Mesenchymal stem cell (in vitro differentiated cells and primary cell): Measurements from ENCODE around the gene GAMT.

ENCODE experiments used
- DNase-seq: peaks from one replicate; pipeline ENCODE4 v3.0.0-alpha.2; 2013
- H2AFZ ChIP-seq: one replicate; pipeline ENCODE4 v1.6.1; 2013; ENCODE audit warnings: low read depth, mild to moderate bottlenecking, control low read depth, inconsistent platforms, low read length, moderate library complexity
- H2AK5ac ChIP-seq: 2 replicates; pipeline ENCODE4 v1.6.1; 2013; ENCODE audit warnings: low read length, moderate library complexity, mild to moderate bottlenecking, inconsistent platforms; ENCODE audit not compliant: severe bottlenecking
- H2BK120ac ChIP-seq: one replicate; pipeline ENCODE4 v1.6.1; 2013; ENCODE audit warnings: low read depth, mild to moderate bottlenecking, inconsistent platforms, low read length, moderate library complexity
- H2BK12ac ChIP-seq, 2 experiments: one replicate each; pipeline ENCODE4 v1.6.1; 2013; ENCODE audit warnings: inconsistent platforms in 2 of 2, low read length in 2 of 2, mild to moderate bottlenecking in 2 of 2, moderate library complexity in 2 of 2, control low read depth in 1 of 2
- H2BK15ac ChIP-seq: one replicate; pipeline ENCODE4 v1.6.1; 2013; ENCODE audit warnings: mild to moderate bottlenecking, low read depth, inconsistent platforms; ENCODE audit not compliant: poor library complexity, severe bottlenecking
- H2BK5ac ChIP-seq: 2 replicates; pipeline ENCODE4 v1.6.1; 2013; ENCODE audit warnings: low read depth, mild to moderate bottlenecking, low read length, control low read depth, inconsistent platforms; ENCODE audit not compliant: poor library complexity, severe bottlenecking
- H3K14ac ChIP-seq, 2 experiments: one replicate each; pipeline ENCODE4 v1.6.1; 2013; ENCODE audit warnings: inconsistent platforms in 2 of 2, low read length in 2 of 2, control low read depth in 1 of 2, mild to moderate bottlenecking in 1 of 2, moderate library complexity in 1 of 2
- H3K18ac ChIP-seq, 2 experiments: one replicate each; pipeline ENCODE4 v1.6.1; 2013; ENCODE audit warnings: inconsistent platforms in 2 of 2, low read length in 2 of 2, control low read depth in 1 of 2, low read depth in 1 of 2, mild to moderate bottlenecking in 1 of 2
- H3K23ac ChIP-seq, 2 experiments: one replicate each; pipeline ENCODE4 v1.6.1; 2013; ENCODE audit warnings: inconsistent platforms in 2 of 2, low read length in 2 of 2, mild to moderate bottlenecking in 2 of 2, moderate library complexity in 2 of 2, control low read depth in 1 of 2
- H3K27ac ChIP-seq: 2 replicates; pipeline ENCODE4 v1.5.1; 2013; ENCODE audit warnings: mild to moderate bottlenecking, moderate library complexity, low read length, control low read depth, inconsistent platforms; ENCODE audit not compliant: poor library complexity, severe bottlenecking
- H3K27me3 ChIP-seq, 2 experiments: 2 replicates each; pipeline versions ENCODE4 v1.6.1 to v1.7.0; 2013; ENCODE audit warnings: low read length in 2 of 2, mild to moderate bottlenecking in 2 of 2, moderate library complexity in 2 of 2, control low read depth in 1 of 2, inconsistent platforms in 1 of 2; ENCODE audit not compliant: control insufficient read depth in 1 of 2, insufficient read depth in 1 of 2
- H3K36me3 ChIP-seq, 2 experiments: 2 replicates each; pipeline versions ENCODE4 v1.6.1 to v1.7.0; 2013; ENCODE audit warnings: low read length in 2 of 2, control low read depth in 1 of 2, inconsistent platforms in 1 of 2, low read depth in 1 of 2, mild to moderate bottlenecking in 1 of 2; ENCODE audit not compliant: insufficient read depth in 2 of 2, control insufficient read depth in 1 of 2
- H3K4ac ChIP-seq, 2 experiments: one replicate each; pipeline ENCODE4 v1.6.1; 2013; ENCODE audit warnings: inconsistent platforms in 2 of 2, low read length in 2 of 2, mild to moderate bottlenecking in 2 of 2, moderate library complexity in 2 of 2, control low read depth in 1 of 2, low read depth in 1 of 2
- H3K4me1 ChIP-seq: 2 replicates; pipeline ENCODE4 v1.6.1; 2013; ENCODE audit warnings: low read depth, low read length, control low read depth; ENCODE audit not compliant: control insufficient read depth, insufficient read depth
- H3K4me2 ChIP-seq: 2 replicates; pipeline ENCODE4 v1.6.1; 2013; ENCODE audit warnings: low read length, mild to moderate bottlenecking, inconsistent platforms; ENCODE audit not compliant: poor library complexity, severe bottlenecking
- H3K4me3 ChIP-seq, 2 experiments: 2 replicates each; pipeline versions ENCODE4 v1.5.1 to v1.7.0; 2013; ENCODE audit warnings: low read length in 2 of 2, mild to moderate bottlenecking in 2 of 2, control low read depth in 1 of 2, low read depth in 1 of 2; ENCODE audit not compliant: insufficient read depth in 1 of 2
- H3K79me1 ChIP-seq: replicated peaks from 2 replicates; pipeline ENCODE4 v1.6.1; 2013; ENCODE audit warnings: mild to moderate bottlenecking, control low read depth, low read length, inconsistent platforms; ENCODE audit not compliant: poor library complexity, severe bottlenecking
- H3K9ac ChIP-seq: 2 replicates; pipeline ENCODE4 v1.7.0; 2013; ENCODE audit warnings: mild to moderate bottlenecking, low read length, moderate library complexity
- H3K9me3 ChIP-seq: 2 replicates; pipeline ENCODE4 v1.7.0; 2013; ENCODE audit warnings: mild to moderate bottlenecking, low read length; ENCODE audit not compliant: control insufficient read depth
- H4K8ac ChIP-seq: one replicate; pipeline ENCODE4 v1.6.1; 2013; ENCODE audit warnings: inconsistent platforms, mild to moderate bottlenecking, low read length, moderate library complexity
- H4K91ac ChIP-seq: one replicate; pipeline ENCODE4 v1.6.1; 2013; ENCODE audit warnings: mild to moderate bottlenecking, low read length, inconsistent platforms
- WGBS: methylation state at CpG from one replicate; pipeline ENCODE4 v1.1.7; 2013; ENCODE audit warnings: mixed read lengths; 5-methylcytosine and 5-hydroxymethylcytosine counted together

GAMT gene

GRCh38 chr19:1353144-1353543 is 48.2 kb downstream of the GAMT start:
- Histone ChIP-seq H3K9me3 (no peaks in the 10 kb centered on the region), H4K8ac (no peak overlapping the region), H2BK120ac (no peak overlapping the region), H3K4me2 (no peak overlapping the region), H3K27me3 (peaks cover 0 to 6% of the 10 kb centered on the region in 2 experiments), H3K4ac (no peak overlapping the region), H4K91ac (no peak overlapping the region), H3K27ac (no peak overlapping the region), H2AFZ (no peak overlapping the region), H3K4me1 (peaks cover 14% of the 10 kb centered on the region), H3K14ac (no peak overlapping the region), H2AK5ac (no peak overlapping the region), H3K79me1 (peaks cover 6% of the 10 kb centered on the region), H3K4me3 (no peak overlapping the region), H2BK15ac (no peak overlapping the region), H3K18ac (no peak overlapping the region), H3K9ac (no peak overlapping the region), H2BK5ac (no peak overlapping the region), H3K23ac (no peak overlapping the region), H2BK12ac (no peak overlapping the region), H3K36me3 (peaks cover 5 to 16% of the 10 kb centered on the region in 2 experiments)
- DNase-seq: no peak
- WGBS: 96% methylated on average over 6 of the region's 9 CpGs

- Histone ChIP-seq H4K91ac (no peak overlapping the region), H3K23ac (no peak overlapping the region), H2AFZ (no peak overlapping the region), H3K18ac (no peak overlapping the region), H3K4me1 (peaks cover 12% of the 10 kb centered on the region), H2BK15ac (no peak overlapping the region), H3K4me2 (no peak overlapping the region), H2BK120ac (no peak overlapping the region), H3K27me3 (peaks cover 0 to 6% of the 10 kb centered on the region in 2 experiments), H3K4me3 (no peak overlapping the region), H4K8ac (no peak overlapping the region), H2BK5ac (no peak overlapping the region), H2BK12ac (no peak overlapping the region), H2AK5ac (no peak overlapping the region), H3K36me3 (no peaks in the 10 kb centered on the region), H3K9me3 (no peaks in the 10 kb centered on the region), H3K9ac (no peak overlapping the region), H3K4ac (no peak overlapping the region), H3K27ac (no peak overlapping the region), H3K79me1 (peaks cover 2% of the 10 kb centered on the region), H3K14ac (no peak overlapping the region)
- WGBS: 87% methylated on average over 21 of the region's 21 CpGs
- no peak for DNase-seq
Observed at GRCh38 chr19:1351381-1351851, 49.9 kb downstream of the GAMT start.

- 79% methylated on average over 5 of the region's 5 CpGs for WGBS
Observed at GRCh38 chr19:1350867-1351266, 50.5 kb downstream of the GAMT start.

GRCh38 chr19:1349211-1349610 is 52.1 kb downstream of the GAMT start:
- H3K27ac ChIP-seq: no peak overlapping the region
- no peak overlapping the region for H3K4ac ChIP-seq
- H3K18ac ChIP-seq: no peak overlapping the region
- H3K79me1 ChIP-seq: no peaks in the 10 kb centered on the region
- peaks cover 1% of the 10 kb centered on the region for H3K4me1 ChIP-seq
- H2BK12ac ChIP-seq: no peak overlapping the region
- 86% methylated on average over 18 of the region's 18 CpGs for WGBS
- H3K36me3 ChIP-seq: no peaks in the 10 kb centered on the region
- no peak overlapping the region for H3K14ac ChIP-seq
- H4K8ac ChIP-seq: no peak overlapping the region
- peaks cover 0 to 6% of the 10 kb centered on the region in 2 experiments for H3K27me3 ChIP-seq
- no peak overlapping the region for H3K23ac ChIP-seq
- no peak overlapping the region for H3K4me3 ChIP-seq
- no peaks in the 10 kb centered on the region for H3K9me3 ChIP-seq
- no peak overlapping the region for H2BK5ac ChIP-seq
- H3K4me2 ChIP-seq: no peak overlapping the region
- no peak overlapping the region for H3K9ac ChIP-seq
- no peak overlapping the region for H2AK5ac ChIP-seq
- H4K91ac ChIP-seq: no peak overlapping the region
- DNase-seq: no peak
- no peak overlapping the region for H2AFZ ChIP-seq
- H2BK15ac ChIP-seq: no peak overlapping the region
- H2BK120ac ChIP-seq: no peak overlapping the region

More at GRCh38 chr19:1350867-1351266, 50.5 kb downstream of the GAMT start:
- no peak overlapping the region for H3K4me2 ChIP-seq
- H3K79me1 ChIP-seq: peaks cover 2% of the 10 kb centered on the region
- no peak overlapping the region for H3K18ac ChIP-seq
- H2BK5ac ChIP-seq: no peak overlapping the region
- peaks cover 9% of the 10 kb centered on the region for H3K4me1 ChIP-seq
- no peak for DNase-seq
- no peak overlapping the region for H3K14ac ChIP-seq
- H3K23ac ChIP-seq: no peak overlapping the region
- H4K8ac ChIP-seq: no peak overlapping the region
- no peaks in the 10 kb centered on the region for H3K36me3 ChIP-seq
- H3K4ac ChIP-seq: no peak overlapping the region
- H2BK120ac ChIP-seq: no peak overlapping the region
- H3K27me3 ChIP-seq: peaks cover 0 to 6% of the 10 kb centered on the region in 2 experiments
- H3K9me3 ChIP-seq: no peaks in the 10 kb centered on the region
- no peak overlapping the region for H2BK15ac ChIP-seq
- no peak overlapping the region for H2BK12ac ChIP-seq
- H3K4me3 ChIP-seq: no peak overlapping the region
- H2AFZ ChIP-seq: no peak overlapping the region
- H2AK5ac ChIP-seq: no peak overlapping the region
- no peak overlapping the region for H3K27ac ChIP-seq
- H4K91ac ChIP-seq: no peak overlapping the region
- H3K9ac ChIP-seq: no peak overlapping the region
